22Rv1 (cell line): ENCODE results near the gene MMP21.

Source experiments
- H3K27ac ChIP-seq: fragments of 450-650 bp; 2 replicates; pipeline ENCODE4 v1.5.1; 2017
- ZFX ChIP-seq: fragments of 450-650 bp; IDR thresholded peaks from 2 replicates; pipeline ENCODE4 v1.6.1; 2017; ENCODE audit warnings: antibody characterized with exemption, borderline replicate concordance
- TF ChIP-seq, protein P1 (sequence below): fragments of 450-650 bp; IDR thresholded peaks from 2 replicates; pipeline ENCODE4 v1.5.1; 2017; ENCODE audit warnings: mild to moderate bottlenecking

Gene MMP21

GRCh38 chr10:125721035-125721434, 54.6 kb downstream of the MMP21 start:
- no peak overlapping the region for H3K27ac ChIP-seq
- no peak for TF ChIP-seq ZFX
- TF ChIP-seq, protein P1, sequence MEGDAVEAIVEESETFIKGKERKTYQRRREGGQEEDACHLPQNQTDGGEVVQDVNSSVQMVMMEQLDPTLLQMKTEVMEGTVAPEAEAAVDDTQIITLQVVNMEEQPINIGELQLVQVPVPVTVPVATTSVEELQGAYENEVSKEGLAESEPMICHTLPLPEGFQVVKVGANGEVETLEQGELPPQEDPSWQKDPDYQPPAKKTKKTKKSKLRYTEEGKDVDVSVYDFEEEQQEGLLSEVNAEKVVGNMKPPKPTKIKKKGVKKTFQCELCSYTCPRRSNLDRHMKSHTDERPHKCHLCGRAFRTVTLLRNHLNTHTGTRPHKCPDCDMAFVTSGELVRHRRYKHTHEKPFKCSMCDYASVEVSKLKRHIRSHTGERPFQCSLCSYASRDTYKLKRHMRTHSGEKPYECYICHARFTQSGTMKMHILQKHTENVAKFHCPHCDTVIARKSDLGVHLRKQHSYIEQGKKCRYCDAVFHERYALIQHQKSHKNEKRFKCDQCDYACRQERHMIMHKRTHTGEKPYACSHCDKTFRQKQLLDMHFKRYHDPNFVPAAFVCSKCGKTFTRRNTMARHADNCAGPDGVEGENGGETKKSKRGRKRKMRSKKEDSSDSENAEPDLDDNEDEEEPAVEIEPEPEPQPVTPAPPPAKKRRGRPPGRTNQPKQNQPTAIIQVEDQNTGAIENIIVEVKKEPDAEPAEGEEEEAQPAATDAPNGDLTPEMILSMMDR, result no peak

DNA sequence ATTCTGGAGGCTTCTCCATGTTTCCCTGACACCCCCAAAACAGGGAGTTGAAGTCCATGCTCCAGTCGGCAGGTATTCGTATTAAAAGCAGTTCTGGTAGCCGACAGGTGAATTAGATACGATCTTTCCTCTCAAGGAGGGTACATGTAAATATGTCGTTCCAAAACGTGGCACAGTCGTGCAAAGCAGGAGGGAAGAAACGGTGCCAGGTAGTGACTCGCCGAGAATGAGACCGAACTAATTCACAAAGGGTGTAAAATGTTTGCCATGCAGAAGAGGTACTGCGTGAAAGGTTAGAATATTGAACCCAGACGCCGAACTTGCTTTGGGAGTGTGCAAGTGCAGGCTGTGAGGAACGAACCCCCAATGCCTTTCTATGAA, 55.6 kb downstream of the MMP21 start:
- TF ChIP-seq ZFX, result no peak
- TF ChIP-seq, protein P1, result no peak
- H3K27ac ChIP-seq, result peak overlapping the region; percentile 86

- H3K27ac ChIP-seq, result peak within 1 kb of the TSS; percentile 86
Observed at GRCh38 chr10:125719173-125720001, 56.2 kb downstream of the MMP21 start, which contains the start of gene EDRF1. EDRF1 (plus strand) TSS chr10:125719709; CDS start chr10:125719808, 99 bp downstream.

More at GRCh38 chr10:125719173-125720001, 56.2 kb downstream of the MMP21 start, which contains the start of gene EDRF1:
- no peak for TF ChIP-seq ZFX
- TF ChIP-seq, protein P1, result no peak
